ENCODE data around the gene RPS6KA2.
A peak's percentile ranks its signal among the peaks of the same experiment; 100 is the strongest.
"Not testable (repeated sequence)": the region's sequence is repeated elsewhere in the genome, so short reads cannot be mapped to it uniquely, and the experiment has no call there.

The RPS6KA2 gene

DNA sequence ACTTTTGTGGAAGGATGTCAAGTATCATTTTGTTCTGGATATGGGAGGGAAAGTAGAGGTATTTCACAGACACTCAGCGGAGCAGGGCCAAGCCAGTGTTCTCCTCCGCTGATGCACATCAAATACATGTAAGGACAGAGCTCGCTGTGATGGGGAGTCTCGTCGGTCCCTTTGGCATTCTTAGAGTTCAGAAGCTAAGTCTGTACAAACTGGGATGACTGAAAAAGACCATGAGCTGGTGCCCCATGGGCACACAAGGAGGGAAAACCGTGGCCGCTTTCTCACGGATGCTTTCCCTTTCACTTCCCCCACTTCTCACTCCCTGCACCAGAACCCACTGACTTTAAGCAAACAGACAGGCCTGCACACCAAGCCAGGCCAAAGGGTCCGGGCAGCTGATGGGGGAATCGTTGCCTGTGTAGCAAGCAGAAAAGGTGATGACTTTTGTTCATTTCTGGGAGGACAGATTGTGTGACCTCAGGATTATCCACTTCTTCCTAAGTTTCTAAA is 216.6 kb downstream of the RPS6KA2 start:
- DNase-seq = no peak

GRCh38 chr6:166408936-166409755 is 217.9 kb downstream of the RPS6KA2 start:
- DNase-seq = no peak

- DNase-seq = no peak
Observed at GRCh38 chr6:166406197-166406596, 220.9 kb downstream of the RPS6KA2 start.

GRCh38 chr6:166405386-166405785 is 221.7 kb downstream of the RPS6KA2 start:
- no peak for DNase-seq

GRCh38 chr6:166402582-166403277 is 224.3 kb downstream of the RPS6KA2 start:
- no peak for DNase-seq

- DNase-seq = peak in 1 of 2 experiments; percentile 6
Observed at GRCh38 chr6:166400649-166401250, 226.3 kb downstream of the RPS6KA2 start.

- no peak for DNase-seq
Observed at GRCh38 chr6:166400181-166400580, 226.9 kb downstream of the RPS6KA2 start.

DNA sequence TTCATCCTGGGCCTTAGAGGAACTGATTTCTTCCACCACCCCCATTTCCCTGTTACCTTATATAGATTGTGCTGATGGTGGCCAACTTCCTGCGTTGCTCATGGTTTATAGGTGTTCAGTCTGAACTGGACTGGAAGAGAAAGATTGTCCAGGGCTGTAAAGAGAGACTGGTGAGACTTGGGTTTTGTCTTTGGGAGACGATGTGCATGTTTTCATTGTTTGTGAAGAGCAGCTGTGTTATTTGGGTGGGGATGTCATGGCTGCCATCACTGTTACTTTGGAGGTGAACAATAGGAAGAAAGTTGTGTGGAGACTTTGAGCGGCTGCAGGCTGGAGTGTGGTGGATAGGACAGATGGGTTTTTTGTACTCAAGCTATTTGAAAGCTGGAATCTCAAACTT is 228.7 kb downstream of the RPS6KA2 start:
- no peak for DNase-seq

- no peak for DNase-seq
Observed at GRCh38 chr6:166397849-166398248, 229.2 kb downstream of the RPS6KA2 start.

DNA sequence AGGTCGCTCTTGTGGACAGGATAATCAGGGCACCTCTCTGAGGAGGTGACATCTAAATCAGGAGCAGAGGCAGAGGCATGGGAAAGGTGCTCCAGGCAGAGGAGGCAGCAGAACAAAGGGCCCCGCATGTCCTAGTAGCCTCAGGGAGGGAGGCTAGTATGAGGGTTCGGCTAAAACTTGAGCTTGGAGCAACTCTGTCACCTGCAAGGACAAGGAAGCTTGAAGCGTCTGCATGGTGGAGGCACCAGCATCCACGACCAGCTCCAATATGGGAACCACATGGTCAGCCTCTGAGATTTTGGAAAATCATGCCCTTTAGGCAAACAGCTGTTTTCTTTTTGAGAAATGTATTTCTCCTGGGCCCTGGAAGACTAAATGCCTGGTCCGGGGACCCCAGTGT is 231.3 kb downstream of the RPS6KA2 start:
- no peak for DNase-seq

GRCh38 chr6:166395351-166395750 is 231.7 kb downstream of the RPS6KA2 start:
- DNase-seq = no peak

GRCh38 chr6:166394036-166394892 is 232.8 kb downstream of the RPS6KA2 start:
- DNase-seq = no peak

GRCh38 chr6:166393535-166393823 is 233.6 kb downstream of the RPS6KA2 start:
- no peak for DNase-seq

DNA sequence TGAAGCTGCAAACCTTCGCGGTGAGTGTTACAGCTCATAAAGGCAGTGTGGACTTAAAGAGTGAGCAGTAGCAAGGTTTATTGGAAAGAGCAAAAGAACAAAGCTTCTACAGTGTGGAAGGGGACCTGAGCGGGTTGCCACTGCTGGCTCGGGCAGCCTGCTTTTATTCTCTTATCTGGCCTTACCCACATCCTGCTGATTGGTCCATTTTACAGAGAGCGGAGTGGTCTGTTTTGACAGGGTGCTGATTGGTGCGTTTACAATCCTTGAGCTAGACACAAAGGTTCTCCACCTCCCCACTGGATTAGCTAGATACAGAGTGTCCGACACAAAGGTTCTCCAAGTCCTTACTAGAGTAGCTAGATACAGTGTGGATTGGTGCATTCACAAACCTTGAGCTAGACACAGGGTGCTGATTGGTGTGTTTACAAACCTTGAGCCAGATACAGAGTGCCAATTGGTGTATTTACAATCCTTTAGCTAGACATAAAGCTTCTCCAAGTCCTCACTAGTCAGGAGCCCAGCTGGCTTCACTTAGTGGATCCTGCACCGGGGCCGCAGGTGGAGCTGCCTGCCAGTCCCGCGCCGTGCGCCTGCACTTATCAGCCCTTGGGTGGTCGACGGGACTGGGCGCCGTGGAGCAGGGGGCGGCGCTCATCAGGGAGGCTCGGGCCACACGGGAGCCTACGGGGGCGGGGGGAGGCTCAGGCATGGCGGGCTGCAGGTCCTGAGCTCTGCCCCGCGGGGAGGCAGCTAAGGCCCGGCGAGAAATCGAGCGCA is 234.1 kb downstream of the RPS6KA2 start:
- DNase-seq = not testable (repeated sequence)

DNA sequence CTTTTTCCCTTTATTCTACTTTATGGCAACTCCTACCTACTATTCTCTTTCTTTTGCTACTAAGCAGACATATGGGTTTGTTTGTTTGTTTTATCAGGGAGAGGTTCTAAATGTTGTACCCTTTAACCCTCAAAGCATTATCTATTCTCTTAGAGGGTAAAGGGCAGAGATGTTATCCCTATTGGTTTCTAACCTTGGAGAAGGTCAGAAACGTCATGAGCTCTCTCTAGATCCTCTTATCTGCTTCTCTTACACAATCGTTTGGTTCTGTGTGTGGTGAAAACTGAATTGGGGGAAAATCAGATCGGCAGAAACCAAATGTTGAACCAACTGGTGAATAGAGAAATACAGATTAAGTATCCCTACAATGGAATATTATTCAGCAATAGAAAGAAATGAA is 237.9 kb downstream of the RPS6KA2 start:
- DNase-seq = no peak

- DNase-seq = no peak
Observed at GRCh38 chr6:166388290-166389004, 238.6 kb downstream of the RPS6KA2 start.

GRCh38 chr6:166387642-166388289 is 239.3 kb downstream of the RPS6KA2 start:
- no peak for DNase-seq

- DNase-seq = not testable (repeated sequence)
Observed at GRCh38 chr6:166387098-166387497, 240.0 kb downstream of the RPS6KA2 start.

DNA sequence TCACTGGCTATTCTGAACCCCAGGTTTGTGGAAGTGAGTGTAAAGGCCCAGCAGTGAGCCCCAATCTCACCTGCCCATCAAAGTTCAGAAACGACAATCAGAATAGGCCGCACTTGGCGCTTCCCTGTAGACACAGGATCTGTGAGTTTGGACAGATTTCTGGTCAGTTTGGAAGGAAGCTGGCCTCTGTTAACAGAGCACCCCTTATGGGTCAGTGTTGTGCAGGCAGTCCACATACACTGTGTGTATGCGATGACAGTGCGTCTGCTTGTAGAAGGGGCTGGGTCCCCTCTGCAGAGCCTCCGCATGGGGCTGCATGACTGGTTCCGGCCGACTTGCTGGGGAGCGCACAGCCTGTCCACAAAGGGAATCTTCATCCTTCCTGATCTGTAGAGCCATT is 240.9 kb downstream of the RPS6KA2 start:
- DNase-seq = no peak

- not testable (repeated sequence) for DNase-seq
Observed at GRCh38 chr6:166383802-166384363, 243.2 kb downstream of the RPS6KA2 start.

Data from cerebellar nuclear complex (tissue), 1 donor.